Spleen (tissue), 11 donors: Measurements from ENCODE around the gene KCNAB2. TPM values are rescaled to one million over a fixed set of nuclear protein-coding genes. Genes with fewer than 3 reads are reported as not detected.

Experiments
- DNase-seq: peaks from one replicate; pipeline ENCODE4 v3.0.0-alpha.2; 2020
- H3K27ac ChIP-seq, 8 donors: fragments of 200-600 bp; sonication (generic) in 7 of 8; 1 replicate in 4 of 8; 2 replicates in 4 of 8; pipeline versions ENCODE4 v1.5.0 to v1.8.0; 2016 to 2021; ENCODE audit warnings: inconsistent platforms in 4 of 8, mild to moderate bottlenecking in 4 of 8, moderate library complexity in 1 of 8
- H3K27me3 ChIP-seq, 7 donors: fragments of 200-600 bp; sonication (generic) in 6 of 7; replicated peaks in 1 of 7; 1 replicate in 4 of 7; 2 replicates in 3 of 7; pipeline versions ENCODE4 v1.5.0 to v1.8.0; 2016 to 2021; ENCODE audit warnings: inconsistent platforms in 3 of 7, mild to moderate bottlenecking in 1 of 7
- H3K36me3 ChIP-seq, 6 donors: fragments of 200-600 bp; sonication (generic) in 5 of 6; 1 replicate in 4 of 6; 2 replicates in 2 of 6; pipeline versions ENCODE4 v1.5.0 to v1.8.0; 2016 to 2021; ENCODE audit warnings: inconsistent platforms in 2 of 6
- H3K4me1 ChIP-seq, 6 donors: fragments of 200-600 bp; sonication (generic) in 5 of 6; 1 replicate in 3 of 6; 2 replicates in 3 of 6; pipeline versions ENCODE4 v1.5.0 to v1.8.0; 2016 to 2021; ENCODE audit warnings: inconsistent platforms in 3 of 6
- H3K4me3 ChIP-seq, 8 donors: fragments of 200-600 bp; sonication (generic) in 7 of 8; 1 replicate in 4 of 8; 2 replicates in 4 of 8; pipeline versions ENCODE4 v1.5.0 to v1.8.0; 2016 to 2021; ENCODE audit warnings: inconsistent platforms in 4 of 8, mild to moderate bottlenecking in 4 of 8, moderate library complexity in 2 of 8
- H3K9me3 ChIP-seq, 8 donors: fragments of 200-600 bp; sonication (generic) in 7 of 8; 1 replicate in 4 of 8; 2 replicates in 4 of 8; pipeline versions ENCODE4 v1.5.0 to v1.8.0; 2016 to 2021; ENCODE audit warnings: inconsistent platforms in 4 of 8
- CTCF ChIP-seq, 11 experiments: fragments of 200-600 bp in 7 of 11; fragments of 450-650 bp in 4 of 11; sonication (generic) in 4 of 11; IDR thresholded peaks in 8 of 11; conservative IDR thresholded peaks in 3 of 11; 1 replicate in 7 of 11; 2 replicates in 4 of 11; pipeline versions ENCODE4 v1.4.0 to v1.8.0; 2016 to 2021; ENCODE audit warnings: antibody characterized with exemption in 11 of 11, inconsistent platforms in 4 of 11, mild to moderate bottlenecking in 1 of 11
- POLR2A ChIP-seq, 3 donors: fragments of 450-650 bp; IDR thresholded peaks; one replicate each; pipeline ENCODE4 v1.5.1; 2017; ENCODE audit warnings: antibody characterized with exemption in 3 of 3, mild to moderate bottlenecking in 1 of 3
- POLR2AphosphoS5 ChIP-seq, 3 donors: sonication (generic); formaldehyde crosslinking; IDR thresholded peaks; one replicate each; pipeline ENCODE4 v1.5.1; 2017; ENCODE audit warnings: antibody characterized with exemption in 3 of 3
- WGBS, 5 donors: extraction: QIAGEN DNeasy Blood & Tissue Kit in 3 of 5; methylation state at CpG; one replicate each; pipeline versions ENCODE4 v1.1.5 to v1.1.7; 2013 to 2018; 5-methylcytosine and 5-hydroxymethylcytosine counted together
- intact Hi-C: fragments of 100-400 bp; cut with DNase I; formaldehyde crosslinking; loops from one replicate; pipeline ENCODE4 v1.15.0; 2023; ENCODE audit warnings: low total_unique reads
- polyA plus RNA-seq, 3 donors: library from polyadenylated mRNA; stranded (reverse); fragments of 200-250 nt; gene quantifications; one replicate each; pipeline ENCODE4 v1.2.1, GENCODE V29; 2013
- total RNA-seq, 7 donors: library from RNA; depleted of rRNA in 3 of 7; stranded (reverse); fragments of >200 nt in 3 of 7; fragmentation: NEBNext Ultra II Directional in 4 of 7; extraction: Animal tissue kit (Norgen Biotek cat#: 25700) in 4 of 7; gene quantifications; one replicate each; pipeline versions ENCODE4 v1.1.0 to v1.2.1, GENCODE V29; 2016 to 2021
- donor health status: healthy with polysubstance abuse.
- donor health status: DM: no; HTN: no; CAD: no; lungs with moderate emphysema.
- donor health status: DM: no; HTN: no; CAD: no.
- donor health status: Bipolar disorder and iron deficiency.
- donor health status: healthy.
- donor health status: DM: no; HTN: no; CAD: no.
- donor health status: DM: yes; HTN: yes; CAD: no.

KCNAB2 gene
- total and polyA plus RNA-seq, 10 donors, result 23.2 to 135 (median 94.0) TPM

- H3K9me3 ChIP-seq, result no peaks in the 10 kb centered on the region
- peaks cover 0 to 69% (median 4%) of the 10 kb centered on the region in 7 donors for H3K27me3 ChIP-seq
- no peaks in the 10 kb centered on the region for H3K4me1 ChIP-seq
- no peak overlapping the region for H3K4me3 ChIP-seq
- peak; percentile 76 for DNase-seq
- H3K36me3 ChIP-seq, result no peaks in the 10 kb centered on the region
- 15 to 49% (median 38%) methylated on average over 2 to 15 of the region's 15 CpGs for WGBS, 5 donors
- TF ChIP-seq POLR2AphosphoS5 (IDR thresholded peaks at IDR 0.05) (no peak), CTCF (IDR thresholded peaks at IDR 0.05 in 8 of 11, conservative IDR thresholded peaks at IDR 0.05 in 3 of 11) (peak in 7 of 11 experiments; percentile 13 to 50 (median 41))
- intact Hi-C loops, result no loop called here
- H3K27ac ChIP-seq, result no peak overlapping the region
Observed at GRCh38 chr1:6108937-6109614, 63.4 kb downstream of the KCNAB2 start.

GRCh38 chr1:6109688-6110087 is 64.0 kb downstream of the KCNAB2 start:
- H3K36me3 ChIP-seq, result no peaks in the 10 kb centered on the region
- H3K27me3 ChIP-seq, result peaks cover 0 to 63% (median 0%) of the 10 kb centered on the region in 7 donors
- TF ChIP-seq POLR2A (IDR thresholded peaks at IDR 0.05) (no peak), POLR2AphosphoS5 (IDR thresholded peaks at IDR 0.05) (no peak), CTCF (IDR thresholded peaks at IDR 0.05 in 8 of 11, conservative IDR thresholded peaks at IDR 0.05 in 3 of 11) (no peak)
- H3K4me1 ChIP-seq, result no peaks in the 10 kb centered on the region
- no peak overlapping the region for H3K27ac ChIP-seq
- peak; percentile 69 for DNase-seq
- H3K4me3 ChIP-seq, result no peak overlapping the region
- 72 to 81% (median 79%) methylated on average over 4 to 24 of the region's 24 CpGs for WGBS, 5 donors
- no peaks in the 10 kb centered on the region for H3K9me3 ChIP-seq
- intact Hi-C loops, result no loop called here

DNA sequence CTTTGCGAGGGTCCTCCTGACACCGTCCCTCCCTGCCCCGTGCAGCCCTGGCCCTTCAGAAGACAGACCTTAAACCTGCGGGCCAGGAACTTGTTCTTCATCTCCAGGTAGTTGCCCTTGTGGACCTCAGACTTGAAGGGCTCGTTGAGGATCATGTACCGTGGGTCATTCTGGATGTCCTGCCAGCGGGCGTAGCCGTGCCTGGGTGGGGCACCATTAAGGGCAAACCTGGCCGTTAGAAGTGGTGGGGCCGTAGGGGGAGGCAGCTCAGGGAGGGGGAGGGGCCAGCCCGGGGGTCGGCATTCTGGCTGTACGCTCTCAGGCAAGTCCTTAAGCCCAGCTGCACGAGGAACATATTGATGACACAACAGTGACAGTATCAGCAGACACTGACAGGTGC is 64.6 kb downstream of the KCNAB2 start:
- Histone ChIP-seq H3K4me3 (no peak overlapping the region), H3K27me3 (peaks cover 0 to 56% (median 0%) of the 10 kb centered on the region in 7 donors), H3K36me3 (no peaks in the 10 kb centered on the region), H3K4me1 (no peaks in the 10 kb centered on the region), H3K27ac (no peak overlapping the region), H3K9me3 (peaks cover 0 to 4% (median 0%) of the 10 kb centered on the region in 8 donors)
- WGBS, 5 donors, result 78 to 93% (median 82%) methylated on average over 12 to 15 of the region's 15 CpGs
- intact Hi-C loops, result no loop called here
- no peak for DNase-seq
- no peak for TF ChIP-seq POLR2AphosphoS5 (IDR thresholded peaks at IDR 0.05)
- no peak for TF ChIP-seq CTCF (IDR thresholded peaks at IDR 0.05 in 8 of 11, conservative IDR thresholded peaks at IDR 0.05 in 3 of 11)
- TF ChIP-seq POLR2A (IDR thresholded peaks at IDR 0.05), result no peak

DNA sequence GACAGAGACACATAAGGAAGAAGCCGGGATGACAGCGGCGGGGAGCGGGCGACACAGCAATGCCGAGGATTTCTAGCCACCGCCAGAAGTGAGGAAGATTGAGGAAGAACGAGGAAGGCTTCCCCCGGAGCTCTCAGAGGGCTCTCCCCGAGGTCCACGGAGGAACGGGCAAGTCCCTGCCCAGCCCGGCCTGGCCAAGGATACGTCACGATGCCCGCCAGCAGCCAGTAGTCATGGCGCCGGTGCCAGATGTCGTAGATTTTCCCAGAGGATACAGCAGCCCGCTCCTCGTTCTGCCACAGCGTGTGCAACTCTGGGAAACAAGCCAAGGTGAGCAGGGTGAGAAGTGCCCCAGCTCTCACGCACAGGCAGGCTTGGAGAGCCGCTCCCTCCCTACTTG is 65.9 kb downstream of the KCNAB2 start:
- TF ChIP-seq POLR2AphosphoS5 (IDR thresholded peaks at IDR 0.05), result no peak
- no peak for TF ChIP-seq POLR2A (IDR thresholded peaks at IDR 0.05)
- TF ChIP-seq CTCF (IDR thresholded peaks at IDR 0.05 in 8 of 11, conservative IDR thresholded peaks at IDR 0.05 in 3 of 11), result no peak
- peaks cover 0 to 44% (median 0%) of the 10 kb centered on the region in 7 donors for H3K27me3 ChIP-seq
- H3K27ac ChIP-seq, result no peak overlapping the region
- 83 to 93% (median 87%) methylated on average over 24 of the region's 24 CpGs for WGBS, 5 donors
- DNase-seq, result peak; percentile 65
- no peak overlapping the region for H3K4me3 ChIP-seq
- no peaks in the 10 kb centered on the region for H3K4me1 ChIP-seq
- H3K9me3 ChIP-seq, result peaks cover 0 to 10% (median 0%) of the 10 kb centered on the region in 8 donors
- intact Hi-C loops, result no loop called here
- H3K36me3 ChIP-seq, result no peaks in the 10 kb centered on the region
